ENCODE results near the gene PRKN. TPM values are rescaled to one million over a fixed set of nuclear protein-coding genes. Genes with fewer than 3 reads are reported as not detected.

Gene PRKN
- total RNA-seq, 4 donors from 2014 or later = 4.4 to 669 (median 10.5) TPM

DNA sequence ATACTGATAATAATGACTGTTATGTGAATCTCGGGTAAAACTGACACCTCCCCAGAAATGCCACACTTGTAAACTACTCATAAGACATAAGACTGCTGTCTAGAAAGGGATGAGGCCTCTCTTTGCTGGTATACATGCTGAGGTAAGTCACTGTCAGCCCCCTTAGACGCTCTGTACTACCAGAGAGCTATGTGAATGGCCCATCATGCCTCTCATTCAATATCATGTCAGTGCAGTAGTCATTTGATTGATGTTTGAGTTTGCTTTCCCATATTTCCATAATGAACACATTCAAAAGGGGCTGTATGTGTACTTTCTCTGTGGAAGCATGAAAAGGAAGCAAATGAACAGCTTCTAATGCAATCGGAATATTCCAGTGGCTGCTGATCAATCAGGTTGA is 1334.3 kb downstream of the PRKN start:
- Histone ChIP-seq H3K4me1 (no peaks in the 10 kb centered on the region), H3K4me3 (no peak overlapping the region), H3K36me3 (no peaks in the 10 kb centered on the region), H3K27me3 (no peaks in the 10 kb centered on the region), H3K9me3 (no peaks in the 10 kb centered on the region), H3K27ac (no peak overlapping the region)
- no peak for DNase-seq
- TF ChIP-seq POLR2A (IDR thresholded peaks at IDR 0.05) (no peak), CTCF (IDR thresholded peaks at IDR 0.05) (no peak)

- H3K9me3 ChIP-seq = no peaks in the 10 kb centered on the region
- no peak overlapping the region for H3K4me3 ChIP-seq
- TF ChIP-seq CTCF (IDR thresholded peaks at IDR 0.05) = no peak
- TF ChIP-seq POLR2A (IDR thresholded peaks at IDR 0.05) = no peak
- H3K27ac ChIP-seq = no peak overlapping the region
- no peaks in the 10 kb centered on the region for H3K36me3 ChIP-seq
- no peak for DNase-seq
- H3K4me1 ChIP-seq = no peaks in the 10 kb centered on the region
- no peaks in the 10 kb centered on the region for H3K27me3 ChIP-seq
Measured at GRCh38 chr6:161389756-161390155, 1337.8 kb downstream of the PRKN start.

DNA sequence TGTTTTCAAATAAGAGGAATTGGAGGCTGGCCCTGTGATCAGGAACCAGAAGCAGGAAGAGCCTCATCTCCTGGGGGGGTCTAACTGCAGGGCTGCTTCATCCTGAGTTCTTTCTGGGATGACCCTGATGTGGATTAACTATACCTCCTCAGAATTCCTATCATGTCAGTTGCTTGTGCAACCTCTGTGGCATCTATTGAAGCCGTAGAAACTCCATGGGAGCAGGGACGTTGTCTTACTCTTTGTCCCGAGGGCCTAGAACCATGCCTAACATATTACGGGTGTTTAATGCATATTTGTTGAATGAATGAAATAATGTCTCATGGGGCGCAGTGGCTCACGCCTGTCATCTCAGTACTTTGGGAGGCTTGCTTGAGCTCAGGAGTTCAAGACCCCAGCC is 1343.6 kb downstream of the PRKN start:
- Histone ChIP-seq H3K4me3 (no peak overlapping the region), H3K9me3 (no peaks in the 10 kb centered on the region), H3K4me1 (no peaks in the 10 kb centered on the region), H3K36me3 (no peaks in the 10 kb centered on the region), H3K27me3 (no peaks in the 10 kb centered on the region), H3K27ac (no peak overlapping the region)
- no peak for DNase-seq
- TF ChIP-seq CTCF (IDR thresholded peaks at IDR 0.05) (no peak), POLR2A (IDR thresholded peaks at IDR 0.05) (no peak)

DNA sequence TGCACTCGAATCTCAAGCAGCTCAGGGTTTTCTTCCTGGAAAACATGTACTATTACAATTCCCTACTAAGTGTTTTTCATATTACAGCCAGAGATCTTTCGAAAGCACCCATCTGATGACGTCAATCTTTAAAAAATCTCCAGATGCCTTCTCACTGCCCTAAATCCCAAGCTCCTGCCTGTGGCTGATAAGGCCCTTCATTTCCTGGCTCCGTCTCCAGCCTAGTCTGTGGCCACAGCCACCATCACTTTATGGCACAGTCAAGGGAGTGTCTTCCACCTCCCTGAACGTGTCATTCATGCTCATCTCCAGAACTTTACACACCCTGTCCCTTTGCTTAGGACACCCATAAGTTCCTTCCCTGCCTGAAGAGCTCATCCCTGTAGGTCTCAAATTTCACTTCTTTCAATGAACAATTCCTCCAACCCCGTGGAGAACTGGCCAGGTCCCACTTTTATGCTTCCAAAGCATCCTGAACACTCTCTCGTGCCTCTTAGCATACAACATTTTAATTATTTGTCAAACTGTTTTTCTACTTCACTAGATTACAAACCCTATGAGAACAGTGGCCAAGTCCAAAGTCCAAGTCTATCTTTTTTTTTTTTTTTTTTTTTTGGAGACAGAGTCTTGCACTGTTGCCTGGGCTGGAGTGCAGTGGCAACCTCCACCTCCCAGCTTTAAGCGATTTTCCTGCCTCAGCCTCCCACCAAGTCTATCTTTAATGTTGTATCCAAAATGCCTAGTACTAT is 1347.6 kb downstream of the PRKN start:
- H3K27ac ChIP-seq = no peak overlapping the region
- no peaks in the 10 kb centered on the region for H3K4me1 ChIP-seq
- no peak overlapping the region for H3K4me3 ChIP-seq
- TF ChIP-seq CTCF (IDR thresholded peaks at IDR 0.05) (no peak), POLR2A (IDR thresholded peaks at IDR 0.05) (no peak)
- no peaks in the 10 kb centered on the region for H3K9me3 ChIP-seq
- H3K36me3 ChIP-seq = no peaks in the 10 kb centered on the region
- no peaks in the 10 kb centered on the region for H3K27me3 ChIP-seq
- no peak for DNase-seq

DNA sequence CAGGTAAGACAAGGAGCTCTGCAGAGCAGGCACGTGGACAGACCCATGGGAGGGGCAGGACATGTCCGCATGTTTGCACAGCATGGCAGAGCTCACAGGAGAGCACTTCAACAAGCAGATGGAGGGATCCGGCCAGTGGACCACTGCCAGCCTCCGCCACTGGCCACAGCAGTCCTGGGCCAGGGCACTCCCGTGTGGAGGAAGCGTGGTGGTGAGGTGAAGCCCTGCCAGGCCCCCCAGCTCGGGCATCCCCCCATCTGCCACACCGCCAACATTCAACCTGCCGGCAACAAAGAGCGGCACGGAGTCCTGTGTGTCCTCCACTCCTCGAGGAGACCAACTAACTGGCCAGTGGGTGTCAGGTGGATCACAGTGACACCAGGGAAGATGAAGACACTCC is 1349.5 kb downstream of the PRKN start:
- no peaks in the 10 kb centered on the region for H3K36me3 ChIP-seq
- no peak for DNase-seq

More for the DNA sequence above, 1349.5 kb downstream of the PRKN start:
- H3K27me3 ChIP-seq = no peaks in the 10 kb centered on the region
- H3K4me1 ChIP-seq = no peaks in the 10 kb centered on the region
- H3K4me3 ChIP-seq = no peak overlapping the region
- no peaks in the 10 kb centered on the region for H3K9me3 ChIP-seq
- no peak overlapping the region for H3K27ac ChIP-seq
- no peak for TF ChIP-seq CTCF (IDR thresholded peaks at IDR 0.05)
- TF ChIP-seq POLR2A (IDR thresholded peaks at IDR 0.05) = no peak
